ENCODE measurements around the gene CABP4.

DNA sequence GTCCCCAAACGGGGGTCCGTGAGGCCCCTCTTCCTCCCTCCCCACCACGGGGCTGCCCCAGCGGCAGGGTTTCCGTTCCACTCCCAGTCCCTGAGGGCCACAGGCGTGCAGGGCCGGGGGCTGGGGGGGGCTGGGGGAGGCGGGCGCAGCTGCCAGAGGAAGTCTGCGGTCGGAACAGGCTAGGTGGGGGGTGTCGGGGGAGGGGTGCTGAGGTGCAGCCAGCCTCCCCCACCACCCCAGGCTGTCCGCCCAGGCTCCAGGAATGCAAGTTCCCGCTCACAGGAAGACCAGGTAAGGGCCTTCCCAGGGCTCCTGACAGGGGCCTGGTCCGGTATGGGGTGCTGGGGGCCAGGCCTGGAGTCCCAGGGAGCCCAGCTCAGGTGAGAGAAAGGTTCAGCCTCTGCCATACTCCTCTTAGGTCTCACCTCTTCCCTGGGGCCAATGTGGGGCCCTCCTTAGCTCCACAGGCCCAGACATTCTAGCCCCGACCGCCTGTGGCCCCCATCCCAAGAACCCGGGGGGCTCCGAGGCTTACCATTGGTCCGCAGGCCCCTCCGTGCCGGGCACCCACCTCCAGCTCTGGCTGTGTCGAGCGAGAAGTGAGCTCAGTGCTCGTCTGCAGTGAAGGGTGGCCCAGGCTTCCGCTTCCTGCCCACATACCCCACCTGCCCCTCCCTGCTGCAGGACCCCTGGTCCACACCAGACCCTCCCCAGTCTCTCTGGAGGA, 17.9 kb upstream of the CABP4 start, which contains the start of gene PTPRCAP:
- TF ChIP-seq, protein P1, sequence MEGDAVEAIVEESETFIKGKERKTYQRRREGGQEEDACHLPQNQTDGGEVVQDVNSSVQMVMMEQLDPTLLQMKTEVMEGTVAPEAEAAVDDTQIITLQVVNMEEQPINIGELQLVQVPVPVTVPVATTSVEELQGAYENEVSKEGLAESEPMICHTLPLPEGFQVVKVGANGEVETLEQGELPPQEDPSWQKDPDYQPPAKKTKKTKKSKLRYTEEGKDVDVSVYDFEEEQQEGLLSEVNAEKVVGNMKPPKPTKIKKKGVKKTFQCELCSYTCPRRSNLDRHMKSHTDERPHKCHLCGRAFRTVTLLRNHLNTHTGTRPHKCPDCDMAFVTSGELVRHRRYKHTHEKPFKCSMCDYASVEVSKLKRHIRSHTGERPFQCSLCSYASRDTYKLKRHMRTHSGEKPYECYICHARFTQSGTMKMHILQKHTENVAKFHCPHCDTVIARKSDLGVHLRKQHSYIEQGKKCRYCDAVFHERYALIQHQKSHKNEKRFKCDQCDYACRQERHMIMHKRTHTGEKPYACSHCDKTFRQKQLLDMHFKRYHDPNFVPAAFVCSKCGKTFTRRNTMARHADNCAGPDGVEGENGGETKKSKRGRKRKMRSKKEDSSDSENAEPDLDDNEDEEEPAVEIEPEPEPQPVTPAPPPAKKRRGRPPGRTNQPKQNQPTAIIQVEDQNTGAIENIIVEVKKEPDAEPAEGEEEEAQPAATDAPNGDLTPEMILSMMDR (IDR thresholded peaks at IDR 0.05; ENCODE audit: extremely low read depth in 1 of 2, insufficient read depth in 1 of 2, low read depth in 1 of 2, low read length in 2 of 2), result no peak
- no peak for TF ChIP-seq POLR2A (IDR thresholded peaks at IDR 0.05; ENCODE audit: low read depth, low read length)
- TF ChIP-seq POLR2AphosphoS5 (IDR thresholded peaks at IDR 0.05; ENCODE audit: insufficient read depth, low read depth, low read length), result no peak
- no peak for TF ChIP-seq GATA2 (IDR thresholded peaks at IDR 0.05; ENCODE audit: insufficient read depth, insufficient read length, low read depth, low read length)
- TF ChIP-seq EZH2 (IDR thresholded peaks at IDR 0.05; ENCODE audit: borderline replicate concordance, low read depth, low read length, severe bottlenecking), result no peak
